ENCODE results near the gene OR7D4. TPM values are rescaled to one million over a fixed set of nuclear protein-coding genes. Genes with fewer than 3 reads are reported as not detected.

The OR7D4 gene
- total and polyA plus RNA-seq, 9 of the 15 experiments (the other 6 are each of a cell fraction or from before 2014, with no cell fraction given) = not detected

GRCh38 chr19:9175326-9175725, 44.1 kb downstream of the OR7D4 start:
- H3K9me1 ChIP-seq (ENCODE audit: control insufficient read depth, insufficient read depth, low read length) = no peaks in the 10 kb centered on the region
- H3K79me2 ChIP-seq (ENCODE audit: control insufficient read depth, insufficient read depth, low read length) = no peaks in the 10 kb centered on the region
- no peak for TF ChIP-seq KHSRP (IDR thresholded peaks at IDR 0.05)
- TF ChIP-seq ZNF143 (CRISPR knock-in tag; IDR thresholded peaks at IDR 0.05) = no peak
- TF ChIP-seq BRCA1 (IDR thresholded peaks at IDR 0.05) = no peak
- no peak for TF ChIP-seq BRCA1 (CRISPR knock-in tag; IDR thresholded peaks at IDR 0.05)
- no peak for TF ChIP-seq NCOR1 (IDR thresholded peaks at IDR 0.05)
- TF ChIP-seq FOXK1 (CRISPR knock-in tag; IDR thresholded peaks at IDR 0.05; ENCODE audit: borderline replicate concordance) = no peak
- TF ChIP-seq FIP1L1 (IDR thresholded peaks at IDR 0.05; ENCODE audit: low read depth, low read length, poor library complexity, severe bottlenecking) = no peak
- no peak for TF ChIP-seq DLX4 (CRISPR knock-in tag; IDR thresholded peaks at IDR 0.05)
- no peak for TF ChIP-seq HDGF (IDR thresholded peaks at IDR 0.05)
- TF ChIP-seq ZNF780A (CRISPR knock-in tag; IDR thresholded peaks at IDR 0.05) = no peak
- TF ChIP-seq MCM3 (IDR thresholded peaks at IDR 0.05) = no peak
- no peak for TF ChIP-seq RERE (CRISPR knock-in tag; IDR thresholded peaks at IDR 0.05; ENCODE audit: borderline replicate concordance)
- TF ChIP-seq TCF3 (CRISPR knock-in tag; IDR thresholded peaks at IDR 0.05) = no peak
- ChIA-PET CTCF (ENCODE audit: low intra/inter-chr PET ratio) (no interaction called here), POLR2A (no interaction called here)
- no peak overlapping the region for H3K9ac ChIP-seq (ENCODE audit: insufficient read depth in 1 of 2, low read depth in 2 of 2, low read length in 2 of 2)
- H2AFZ ChIP-seq (ENCODE audit: low read depth, low read length) = no peak overlapping the region
- no peaks in the 10 kb centered on the region for H3K4me1 ChIP-seq (replicated peaks in 1 of 2; ENCODE audit: control insufficient read depth in 2 of 2, insufficient read depth in 2 of 2, low read length in 2 of 2)
- H3K27me3 ChIP-seq (ENCODE audit: control insufficient read depth in 2 of 2, insufficient read depth in 2 of 2, low read length in 2 of 2) = no peaks in the 10 kb centered on the region
- DNase-seq (ENCODE audit: extremely low read depth in 1 of 4, low spot score in 3 of 4) = no peak
- no peaks in the 10 kb centered on the region for H3K9me3 ChIP-seq (replicated peaks; ENCODE audit: control insufficient read depth, insufficient read depth, low read depth, low read length)
- no peak overlapping the region for H3K4me2 ChIP-seq (ENCODE audit: insufficient read depth, low read length)
- in situ Hi-C loops (cut with MboI) (no loop called here), intact Hi-C loops (cut with micrococcal nuclease) (loop anchor here (2.0 kb wide), 1 partner anchor 19 kb away; no protein-coding TSS in a partner anchor)
- WGBS (ENCODE audit: insufficient coverage, low coverage, missing lambda C conversion rate) = 64% methylated on average over 5 of the region's 5 CpGs
- no peaks in the 10 kb centered on the region for H4K20me1 ChIP-seq (replicated peaks; ENCODE audit: control insufficient read depth, insufficient read depth, low read length)
- no peak for ATAC-seq
- no TSS peak for BruUV-seq (replicated peaks)
- no peaks in the 10 kb centered on the region for H3K36me3 ChIP-seq (ENCODE audit: control insufficient read depth, insufficient read depth, low read length)
- no peak overlapping the region for H3K4me3 ChIP-seq
- FAIRE-seq = no peak
- H3K27ac ChIP-seq (ENCODE audit: extremely low read depth, low read depth, low read length) = no peak overlapping the region

All from K562 (cell line).